ENCODE data around the gene NELFE.

- no peak for TF ChIP-seq CTCF (IDR thresholded peaks at IDR 0.05)
- TF ChIP-seq POLR2A (IDR thresholded peaks at IDR 0.05): no peak
- no peak for TF ChIP-seq EP300 (IDR thresholded peaks at IDR 0.05)
Measured at GRCh38 chr6:31935021-31935420, 23.8 kb downstream of the NELFE start.

Measured in tibial nerve (tissue), 4 donors.